Caco-2 (cell line): ENCODE measurements around the gene ATP2A1. TPM values are rescaled to one million over a fixed set of nuclear protein-coding genes. Genes with fewer than 3 reads are reported as not detected.

ENCODE experiments used
- BruUV-seq: library from RNA; stranded (reverse); fragments of 400-500 nt; replicated peaks from 2 replicates; lab custom pipeline; 2021; lab: Mats Ljungman, UMichigan
- CTCF ChIA-PET: fragments of 300-600 bp; sonication (Branson Sonifier 250); formaldehyde crosslinking; loops from one replicate; lab custom pipeline; 2022; ENCODE audit warnings: antibody characterized with exemption; lab: Charles Lee
- POLR2A ChIA-PET: fragments of 300-600 bp; sonication (Branson Sonifier 250); formaldehyde crosslinking; loops from one replicate; lab custom pipeline; 2022; ENCODE audit warnings: antibody characterized with exemption; lab: Charles Lee
- DNase-seq, 2 experiments: peaks; one replicate each; pipeline versions ENCODE4 v3.0.0 to v3.0.0-alpha.2; 2020 to 2022
- H3K27me3 ChIP-seq: replicated peaks from 2 replicates; pipeline ENCODE4 v1.6.0; 2011; ENCODE audit warnings: low read length; ENCODE audit not compliant: control insufficient read depth, insufficient read depth
- H3K36me3 ChIP-seq: 2 replicates; pipeline ENCODE4 v1.5.1; 2011; ENCODE audit warnings: low read length; ENCODE audit not compliant: control insufficient read depth, insufficient read depth
- H3K4me1 ChIP-seq: fragments of 250-450 bp; sonication (Bioruptor Pico); 2 replicates; pipeline ENCODE4 v1.5.1; 2020; ENCODE audit warnings: mild to moderate bottlenecking
- H3K4me3 ChIP-seq: 2 replicates; pipeline ENCODE4 v1.5.1; 2011; ENCODE audit warnings: low read depth, mild to moderate bottlenecking, control low read depth, low read length
- H3K9me3 ChIP-seq: fragments of 250-450 bp; sonication (Bioruptor Pico); 2 replicates; pipeline ENCODE4 v1.5.1; 2020; ENCODE audit warnings: mild to moderate bottlenecking, moderate library complexity
- H3K27ac Mint-ChIP-seq: one replicate; pipeline ENCODE4 v1.8.0; 2022; ENCODE audit warnings: mixed read lengths; ENCODE audit not compliant: unreplicated experiment
- H3K27me3 Mint-ChIP-seq: one replicate; pipeline ENCODE4 v1.8.0; 2022; ENCODE audit warnings: mixed read lengths; ENCODE audit not compliant: insufficient read depth, unreplicated experiment
- H3K36me3 Mint-ChIP-seq: one replicate; pipeline ENCODE4 v1.8.0; 2022; ENCODE audit warnings: mild to moderate bottlenecking, mixed read lengths; ENCODE audit not compliant: insufficient read depth, unreplicated experiment
- H3K4me1 Mint-ChIP-seq: one replicate; pipeline ENCODE4 v1.8.0; 2022; ENCODE audit warnings: low read depth, mixed read lengths; ENCODE audit not compliant: unreplicated experiment
- H3K4me3 Mint-ChIP-seq: one replicate; pipeline ENCODE4 v1.8.0; 2022; ENCODE audit warnings: mild to moderate bottlenecking, moderate library complexity, mixed read lengths; ENCODE audit not compliant: unreplicated experiment
- H3K9me3 Mint-ChIP-seq: one replicate; pipeline ENCODE4 v1.8.0; 2022; ENCODE audit warnings: mixed read lengths; ENCODE audit not compliant: unreplicated experiment
- CTCF ChIP-seq, 2 experiments: fragments of 200-600 bp in 1 of 2; IDR thresholded peaks; 1 replicate in 1 of 2; 2 replicates in 1 of 2; pipeline versions ENCODE4 v1.5.1 to v1.8.0; 2011 to 2022; ENCODE audit warnings: antibody characterized with exemption in 1 of 2, control low read depth in 1 of 2, inconsistent platforms in 1 of 2, low read depth in 1 of 2, low read length in 1 of 2, mild to moderate bottlenecking in 1 of 2, moderate library complexity in 1 of 2; ENCODE audit not compliant: insufficient read depth in 1 of 2, severe bottlenecking in 1 of 2, unreplicated experiment in 1 of 2
- intact Hi-C: fragments of 100-400 bp; cut with micrococcal nuclease; formaldehyde crosslinking; loops from one replicate; pipeline ENCODE4 v1.10.0; 2022; ENCODE audit not compliant: unreplicated experiment
- total RNA-seq: library from RNA; stranded (reverse); gene quantifications from 2 replicates; pipeline ENCODE4 v1.2.3, GENCODE V29; 2022

The ATP2A1 gene
- total RNA-seq, 1 experiment from 2014 or later: 2.3 TPM

- no peak for TF ChIP-seq CTCF (IDR thresholded peaks at IDR 0.05; ENCODE audit: insufficient read depth in 1 of 2, low read depth in 1 of 2, low read length in 1 of 2, severe bottlenecking in 1 of 2, unreplicated experiment in 1 of 2)
- Mint-ChIP-seq H3K36me3 (peaks cover 57% of the 10 kb centered on the region), H3K9me3 (no peaks in the 10 kb centered on the region), H3K27me3 (no peaks in the 10 kb centered on the region), H3K4me3 (peak overlapping the region; percentile 92), H3K27ac (peak overlapping the region; percentile 96), H3K4me1 (no peaks in the 10 kb centered on the region)
- ChIA-PET POLR2A (interaction anchor here (0.6 to 1.9 kb wide), 4 partner anchors 16 to 23 kb away, joined by 3 to 14 read pairs (median 4); partner anchors contain the start of gene ATXN2L), CTCF (interaction anchor here (1.2 to 1.5 kb wide), 2 partner anchors 17 to 28 kb away, joined by 3 to 5 read pairs; partner anchors contain the start of gene SH2B1)
- intact Hi-C loops: loop anchor here (1.0 to 2.0 kb wide), 4 partner anchors 18 to 99 kb away; partner anchors contain the start of gene SH2B1
- Histone ChIP-seq H3K9me3 (no peaks in the 10 kb centered on the region), H3K36me3 (peaks cover 4% of the 10 kb centered on the region), H3K27me3 (no peaks in the 10 kb centered on the region), H3K4me1 (0 out of 2 replicates have a peak, but pooled peaks cover 8% of the 10 kb centered on the region), H3K4me3 (peak overlapping the region; percentile 90)
- peak in 1 of 2 experiments; percentile 30 for DNase-seq
- no TSS peak for BruUV-seq
These were observed 32.6 kb upstream of the ATP2A1 start for GRCh38 chr16:28845761-28846079.

- H3K9me3 Mint-ChIP-seq: no peaks in the 10 kb centered on the region
- POLR2A ChIA-PET: interaction anchor here (0.5 to 1.9 kb wide), 6 partner anchors 16 to 541 kb away, joined by 3 to 14 read pairs (median 3); partner anchors contain the start of gene ATXN2L
- peaks cover 4% of the 10 kb centered on the region for H3K36me3 ChIP-seq
- intact Hi-C loops: loop anchor here (1.0 to 2.0 kb wide), 4 partner anchors 17 to 98 kb away; partner anchors contain the start of gene SH2B1
- H3K27me3 Mint-ChIP-seq: no peaks in the 10 kb centered on the region
- H3K27me3 ChIP-seq: no peaks in the 10 kb centered on the region
- H3K4me1 Mint-ChIP-seq: no peaks in the 10 kb centered on the region
- peak; percentile 56 to 79 for TF ChIP-seq CTCF (IDR thresholded peaks at IDR 0.05; ENCODE audit: insufficient read depth in 1 of 2, low read depth in 1 of 2, low read length in 1 of 2, severe bottlenecking in 1 of 2, unreplicated experiment in 1 of 2)
- peak within 1 kb of the TSS; percentile 92 for H3K4me3 Mint-ChIP-seq
- H3K4me3 ChIP-seq: peak within 1 kb of the TSS; percentile 90
- 0 out of 2 replicates have a peak, but pooled peaks cover 8% of the 10 kb centered on the region for H3K4me1 ChIP-seq
- H3K27ac Mint-ChIP-seq: peak within 1 kb of the TSS; percentile 96
- H3K9me3 ChIP-seq: no peaks in the 10 kb centered on the region
- no TSS peak for BruUV-seq
- CTCF ChIA-PET: interaction anchor here (0.9 to 1.5 kb wide), 3 partner anchors 17 to 99 kb away, joined by 3 to 5 read pairs (median 3); partner anchors contain the start of gene SH2B1
- peak; percentile 97 for DNase-seq
- H3K36me3 Mint-ChIP-seq: peaks cover 51% of the 10 kb centered on the region
These were observed 32.0 kb upstream of the ATP2A1 start, which contains the start of gene TUFM for GRCh38 chr16:28846080-28846932. TUFM (minus strand) TSS chr16:28846348; CDS start chr16:28846269, 79 bp downstream.

- Histone ChIP-seq H3K36me3 (peaks cover 4% of the 10 kb centered on the region), H3K9me3 (no peaks in the 10 kb centered on the region), H3K4me3 (peak overlapping the region; percentile 52), H3K27me3 (no peaks in the 10 kb centered on the region), H3K4me1 (0 out of 2 replicates have a peak, but pooled peaks cover 8% of the 10 kb centered on the region)
- no peak for DNase-seq
- Mint-ChIP-seq H3K27ac (peak overlapping the region; percentile 96), H3K4me3 (peak overlapping the region; percentile 92), H3K9me3 (no peaks in the 10 kb centered on the region), H3K4me1 (no peaks in the 10 kb centered on the region), H3K27me3 (no peaks in the 10 kb centered on the region), H3K36me3 (peaks cover 46% of the 10 kb centered on the region)
- ChIA-PET POLR2A (interaction anchor here (0.5 to 1.9 kb wide), 3 partner anchors 16 to 541 kb away, joined by 3 to 6 read pairs (median 3); no protein-coding TSS in a partner anchor), CTCF (interaction anchor here (0.9 to 1.5 kb wide), 2 partner anchors 16 to 98 kb away, joined by 3 to 5 read pairs; partner anchors contain the start of gene SH2B1)
- TSS peak; percentile 23 for BruUV-seq
- intact Hi-C loops: loop anchor here (1.0 to 2.0 kb wide), 4 partner anchors 16 to 98 kb away; partner anchors contain the start of gene SH2B1
- TF ChIP-seq CTCF (IDR thresholded peaks at IDR 0.05; ENCODE audit: insufficient read depth in 1 of 2, low read depth in 1 of 2, low read length in 1 of 2, severe bottlenecking in 1 of 2, unreplicated experiment in 1 of 2): no peak
These were observed 31.4 kb upstream of the ATP2A1 start for GRCh38 chr16:28846933-28847273.
